Heart left ventricle (tissue), 16 donors: ENCODE measurements around the gene NELFCD. TPM values are rescaled to one million over a fixed set of nuclear protein-coding genes. Genes with fewer than 3 reads are reported as not detected.

Experiments
- ATAC-seq, 4 donors: fragments of 200-7000 bp; cut with Tn5 transposase; one replicate each; pipeline ENCODE4 v1.9.1; 2020 to 2022; ENCODE audit warnings: moderate library complexity in 4 of 4, mild to moderate bottlenecking in 3 of 4, moderate number of reproducible peaks in 1 of 4
- DNase-seq, 5 donors: peaks; one replicate each; pipeline ENCODE4 v3.0.0-alpha.2; 2020
- H3K27ac ChIP-seq, 12 donors: fragments of 200-600 bp; sonication (generic) in 4 of 12; one replicate each; pipeline versions ENCODE4 v1.5.0 to v1.8.0; 2016 to 2022; ENCODE audit warnings: mild to moderate bottlenecking in 2 of 12
- H3K27me3 ChIP-seq, 9 donors: fragments of 200-600 bp; sonication (generic) in 2 of 9; one replicate each; pipeline versions ENCODE4 v1.5.1 to v1.8.0; 2016 to 2022; ENCODE audit warnings: mild to moderate bottlenecking in 3 of 9
- H3K36me3 ChIP-seq, 9 donors: fragments of 200-600 bp; sonication (generic) in 2 of 9; one replicate each; pipeline versions ENCODE4 v1.5.0 to v1.8.0; 2018 to 2022; ENCODE audit warnings: mild to moderate bottlenecking in 2 of 9
- H3K4me1 ChIP-seq, 12 donors: fragments of 200-600 bp; sonication (generic) in 4 of 12; one replicate each; pipeline versions ENCODE4 v1.5.0 to v1.8.0; 2016 to 2022; ENCODE audit warnings: mild to moderate bottlenecking in 3 of 12
- H3K4me3 ChIP-seq, 12 donors: fragments of 200-600 bp; sonication (generic) in 4 of 12; one replicate each; pipeline versions ENCODE4 v1.5.0 to v1.8.0; 2017 to 2022; ENCODE audit warnings: mild to moderate bottlenecking in 9 of 12, moderate library complexity in 4 of 12
- H3K9me3 ChIP-seq, 12 donors: fragments of 200-600 bp; sonication (generic) in 4 of 12; one replicate each; pipeline versions ENCODE4 v1.5.0 to v1.8.0; 2016 to 2022; ENCODE audit warnings: mild to moderate bottlenecking in 1 of 12
- CTCF ChIP-seq, 12 donors: fragments of 200-600 bp; sonication (generic) in 4 of 12; IDR thresholded peaks; one replicate each; pipeline versions ENCODE4 v1.5.0 to v1.8.0; 2018 to 2022; ENCODE audit warnings: antibody characterized with exemption in 12 of 12, mild to moderate bottlenecking in 5 of 12
- POLR2A ChIP-seq, 2 donors: fragments of 450-650 bp; IDR thresholded peaks; one replicate each; pipeline ENCODE4 v1.6.1; 2017; ENCODE audit warnings: antibody characterized with exemption in 2 of 2, mild to moderate bottlenecking in 2 of 2, moderate library complexity in 2 of 2
- WGBS, 4 donors: extraction: QIAGEN DNeasy Blood & Tissue Kit in 2 of 4; methylation state at CpG; one replicate each; pipeline versions ENCODE4 v1.1.5 to v1.1.7; 2013 to 2018; 5-methylcytosine and 5-hydroxymethylcytosine counted together
- intact Hi-C, 10 donors: fragments of 100-400 bp; cut with DNase I; formaldehyde crosslinking; loops; one replicate each; pipeline versions ENCODE4 v1.11.1 to v1.14.2; 2022
- polyA plus RNA-seq, 2 donors: library from polyadenylated mRNA; stranded (reverse); fragments of 200-250 nt; gene quantifications; one replicate each; pipeline ENCODE4 v1.2.3, GENCODE V29; 2013
- total RNA-seq, 9 donors: library from RNA; depleted of rRNA in 2 of 9; stranded (reverse); fragments of >200 nt in 2 of 9; fragmentation: NEBNext Ultra II Directional in 3 of 9; extraction: Animal tissue kit (Norgen Biotek cat#: 25700) in 3 of 9; gene quantifications; one replicate each; pipeline versions ENCODE4 v1.1.0 to v1.2.4, GENCODE V29; 2016 to 2023
- donor health status: ischemic (EF 13 %, LVEDD 7.1; RV severe dilation, severe dysfunction).
- donor health status: healthy with polysubstance abuse.
- donor health status: DM: no; HTN: yes; CAD: no.
- donor health status: DM: no; HTN: no; CAD: no.
- donor health status: ischemic (EF 25% LVEDD 6.9; RV normal size, moderate dysfunction).
- donor health status: ischemic (EF 25% LVEDD 5.7; RV mildly dilated, moderate dysfunction).
- donor health status: healthy.
- donor health status: DM: yes; HTN: yes; CAD: no.
- donor health status: ischemic (EF 35%, LVEDD 5.7; RV mildly dilated, moderate dysfunction).
- donor health status: nonischemic (EF 11% LVEDD 7.7; RV severe dilation, severe dysfunction).
- donor health status: DM: yes; HTN: yes; CAD: no.
- donor health status: PGD.
- donor health status: ischemic (EF 29% LVEDD 5.4; RV normal size, mild dysfunction).
- donor health status: nonischemic (EF 23%, LVEDD 6.1; RV moderate dilation, normal function).

The NELFCD gene
- total and polyA plus RNA-seq, 11 donors: 21.7 to 43.8 (median 26.5) TPM

GRCh38 chr20:58991715-58992114, 10.7 kb downstream of the NELFCD start:
- intact Hi-C loops: no loop called here
- H3K27me3 ChIP-seq: no peaks in the 10 kb centered on the region
- peaks cover 7 to 100% (median 100%) of the 10 kb centered on the region in 9 donors for H3K36me3 ChIP-seq
- 81 to 84% (median 82%) methylated on average over 9 of the region's 9 CpGs for WGBS, 4 donors
- no peak for ATAC-seq
- no peaks in the 10 kb centered on the region for H3K9me3 ChIP-seq
- TF ChIP-seq POLR2A (IDR thresholded peaks at IDR 0.05) (no peak), CTCF (IDR thresholded peaks at IDR 0.05) (no peak)
- peaks cover 0 to 14% (median 0%) of the 10 kb centered on the region in 12 donors for H3K4me1 ChIP-seq
- no peak overlapping the region for H3K4me3 ChIP-seq
- H3K27ac ChIP-seq: no peak overlapping the region
- peak in 1 of 5 donors; percentile 8 for DNase-seq

- ATAC-seq (no peak), DNase-seq (peak in 1 of 5 donors; percentile 2)
- no peak overlapping the region for H3K27ac ChIP-seq
- TF ChIP-seq POLR2A (IDR thresholded peaks at IDR 0.05) (no peak), CTCF (IDR thresholded peaks at IDR 0.05) (no peak)
- no peaks in the 10 kb centered on the region for H3K27me3 ChIP-seq
- no peak overlapping the region for H3K4me3 ChIP-seq
- intact Hi-C loops: no loop called here
- no peaks in the 10 kb centered on the region for H3K9me3 ChIP-seq
- H3K4me1 ChIP-seq: peaks cover 0 to 14% (median 0%) of the 10 kb centered on the region in 12 donors
- peaks cover 7 to 100% (median 100%) of the 10 kb centered on the region in 9 donors for H3K36me3 ChIP-seq
- WGBS, 4 donors: 79 to 95% (median 90%) methylated on average over 3 of the region's 3 CpGs
Measured at GRCh38 chr20:58992911-58993310, 11.9 kb downstream of the NELFCD start.

- 87 to 89% (median 89%) methylated on average over 22 to 23 of the region's 23 CpGs for WGBS, 4 donors
- peak overlapping the region in 2 of 12 donors; percentile 20 to 37 for H3K27ac ChIP-seq
Measured at GRCh38 chr20:58993332-58994248, 12.5 kb downstream of the NELFCD start.

More at GRCh38 chr20:58993332-58994248, 12.5 kb downstream of the NELFCD start:
- ATAC-seq (peak in 1 of 4 donors; percentile 7), DNase-seq (peak in 2 of 5 donors; percentile 13 to 17)
- Histone ChIP-seq H3K36me3 (peaks cover 7 to 100% (median 100%) of the 10 kb centered on the region in 9 donors), H3K4me1 (peaks cover 0 to 14% (median 0%) of the 10 kb centered on the region in 12 donors), H3K27me3 (no peaks in the 10 kb centered on the region), H3K4me3 (no peak overlapping the region), H3K9me3 (no peaks in the 10 kb centered on the region)
- TF ChIP-seq CTCF (IDR thresholded peaks at IDR 0.05) (no peak), POLR2A (IDR thresholded peaks at IDR 0.05) (no peak)
- intact Hi-C loops: no loop called here
